ENCODE data around the gene CELA2B. TPM values are rescaled to one million over a fixed set of nuclear protein-coding genes. Genes with fewer than 3 reads are reported as not detected.

The CELA2B gene
- total RNA-seq, 2 donors from 2014 or later = not detected

- no peaks in the 10 kb centered on the region for H3K27me3 ChIP-seq
- no peak overlapping the region for H3K4me3 ChIP-seq
- no peak for TF ChIP-seq CTCF (IDR thresholded peaks at IDR 0.05)
- H3K9me3 ChIP-seq = no peaks in the 10 kb centered on the region
- no peaks in the 10 kb centered on the region for H3K36me3 ChIP-seq
- H3K27ac ChIP-seq = no peak overlapping the region
- no peaks in the 10 kb centered on the region for H3K4me1 ChIP-seq
- no peak for DNase-seq (ENCODE audit: low spot score)
Observed at GRCh38 chr1:15449567-15449966, 26.3 kb upstream of the CELA2B start.

GRCh38 chr1:15451014-15451722 lies 24.7 kb upstream of the CELA2B start:
- Histone ChIP-seq H3K9me3 (no peaks in the 10 kb centered on the region), H3K4me3 (no peak overlapping the region), H3K4me1 (no peaks in the 10 kb centered on the region), H3K36me3 (no peaks in the 10 kb centered on the region), H3K27me3 (no peaks in the 10 kb centered on the region), H3K27ac (no peak overlapping the region)
- TF ChIP-seq CTCF (IDR thresholded peaks at IDR 0.05) = no peak
- DNase-seq (ENCODE audit: low spot score) = no peak

GRCh38 chr1:15452216-15452615 lies 23.7 kb upstream of the CELA2B start:
- H3K36me3 ChIP-seq = no peaks in the 10 kb centered on the region
- H3K4me3 ChIP-seq = no peak overlapping the region
- no peaks in the 10 kb centered on the region for H3K27me3 ChIP-seq
- H3K9me3 ChIP-seq = no peaks in the 10 kb centered on the region
- TF ChIP-seq CTCF (IDR thresholded peaks at IDR 0.05) = no peak
- no peak overlapping the region for H3K27ac ChIP-seq
- H3K4me1 ChIP-seq = no peaks in the 10 kb centered on the region
- no peak for DNase-seq (ENCODE audit: low spot score)

- Histone ChIP-seq H3K36me3 (no peaks in the 10 kb centered on the region), H3K9me3 (no peaks in the 10 kb centered on the region), H3K27ac (no peak overlapping the region), H3K4me1 (no peaks in the 10 kb centered on the region), H3K4me3 (no peak overlapping the region), H3K27me3 (no peaks in the 10 kb centered on the region)
- DNase-seq (ENCODE audit: low spot score) = no peak
- TF ChIP-seq CTCF (IDR thresholded peaks at IDR 0.05) = no peak
Observed at GRCh38 chr1:15452866-15453571, 22.9 kb upstream of the CELA2B start.

GRCh38 chr1:15453734-15454133 lies 22.2 kb upstream of the CELA2B start:
- no peak for DNase-seq (ENCODE audit: low spot score)
- TF ChIP-seq CTCF (IDR thresholded peaks at IDR 0.05) = no peak
- Histone ChIP-seq H3K9me3 (no peaks in the 10 kb centered on the region), H3K36me3 (no peaks in the 10 kb centered on the region), H3K27me3 (no peaks in the 10 kb centered on the region), H3K4me1 (no peaks in the 10 kb centered on the region), H3K4me3 (no peak overlapping the region), H3K27ac (no peak overlapping the region)

Measured in right atrium auricular region (tissue), 2 donors.